ENCODE data around the gene SDCCAG8.

- TF ChIP-seq POLR2AphosphoS5 (IDR thresholded peaks at IDR 0.05) (no peak), CTCF (IDR thresholded peaks at IDR 0.05 in 8 of 11, conservative IDR thresholded peaks at IDR 0.05 in 3 of 11) (no peak)
These were observed 234.1 kb downstream of the SDCCAG8 start for GRCh38 chr1:243489681-243490546.

All from spleen (tissue), 7 donors.